ENCODE measurements around the gene LINC01488. TPM values are rescaled to one million over a fixed set of nuclear protein-coding genes. Genes with fewer than 3 reads are reported as not detected.

LINC01488 gene
- total and polyA plus RNA-seq, 9 of the 15 experiments (the other 6 are each of a cell fraction or from before 2014, with no cell fraction given), result not detected

GRCh38 chr11:69496202-69496557, 14.7 kb downstream of the LINC01488 start (continued):
- TF ChIP-seq CHD7 (IDR thresholded peaks at IDR 0.05; ENCODE audit: low read depth, low read length) (no peak), ZKSCAN8 (CRISPR knock-in tag; IDR thresholded peaks at IDR 0.05) (no peak)

Data from K562 (cell line).